ENCODE measurements around the gene SPRY1. TPM values are rescaled to one million over a fixed set of nuclear protein-coding genes. Genes with fewer than 3 reads are reported as not detected.

Gene SPRY1
- total RNA-seq = 74.5 TPM

DNA sequence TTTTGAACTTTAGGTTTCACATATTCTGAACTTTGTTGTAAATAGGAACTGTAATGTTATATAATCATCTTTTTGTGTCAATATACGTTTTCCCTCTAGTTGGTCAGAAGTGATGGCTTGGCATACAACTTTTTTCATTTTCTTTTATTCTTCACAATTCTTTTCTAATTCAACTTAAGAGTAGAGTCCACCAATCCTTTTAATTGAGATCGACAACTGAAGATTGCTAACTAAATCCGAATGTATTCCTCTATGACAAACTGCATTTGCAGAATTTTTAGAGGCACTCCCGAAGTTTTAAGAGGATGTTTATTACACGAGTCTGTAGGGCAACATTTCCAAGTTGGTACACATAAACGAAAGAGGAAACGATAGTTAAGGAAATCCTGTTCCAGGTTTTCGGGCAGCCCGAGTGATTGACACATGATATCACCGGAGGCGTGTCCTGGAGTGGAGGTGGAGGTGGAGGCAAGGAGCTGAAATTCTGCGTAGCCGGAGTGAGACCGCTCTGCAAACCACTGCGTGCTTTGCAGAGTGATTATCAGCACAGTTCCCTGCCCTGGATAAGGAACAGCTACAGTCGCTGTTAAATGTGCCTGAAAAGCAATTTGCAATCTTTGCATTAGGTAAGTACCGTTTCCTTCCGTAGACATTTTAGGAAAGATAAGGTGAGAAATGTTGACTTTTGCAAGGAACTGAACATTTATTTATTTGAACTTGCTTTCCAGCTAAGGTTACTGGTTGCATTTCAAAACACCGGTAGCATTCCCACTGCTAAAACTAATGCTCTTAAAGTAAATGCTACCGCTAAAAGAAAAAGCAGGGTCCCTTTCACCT, at the start of gene SPRY1:
Gene SPRY1, plus strand, starts transcription at position 489 of the 837 bp plus-strand sequence. CDS start 4,797 bp downstream, outside the sequence.

